Peyer's patch (tissue), 4 donors: ENCODE measurements around the gene PDE4B. TPM values are rescaled to one million over a fixed set of nuclear protein-coding genes. Genes with fewer than 3 reads are reported as not detected.

ENCODE experiments used
- DNase-seq, 3 donors: peaks; one replicate each; pipeline ENCODE4 v3.0.0-alpha.2; 2017 to 2019
- H3K27ac ChIP-seq, 4 donors: fragments of 200-600 bp; sonication (generic); one replicate each; pipeline ENCODE4 v1.5.1; 2016 to 2019
- H3K27me3 ChIP-seq, 2 donors: fragments of 200-600 bp; sonication (generic); one replicate each; pipeline ENCODE4 v1.5.1; 2019
- H3K36me3 ChIP-seq, 3 donors: fragments of 200-600 bp; sonication (generic); one replicate each; pipeline ENCODE4 v1.5.1; 2016 to 2019
- H3K4me1 ChIP-seq, 4 donors: fragments of 200-600 bp; sonication (generic); one replicate each; pipeline ENCODE4 v1.5.1; 2016 to 2019
- H3K4me3 ChIP-seq, 4 donors: fragments of 200-600 bp; sonication (generic); 1 replicate in 3 of 4; 2 replicates in 1 of 4; pipeline ENCODE4 v1.5.1; 2016 to 2019; ENCODE audit warnings: mild to moderate bottlenecking in 1 of 4
- H3K9me3 ChIP-seq, 4 donors: fragments of 200-600 bp; sonication (generic); one replicate each; pipeline ENCODE4 v1.5.1; 2016 to 2019; ENCODE audit warnings: mild to moderate bottlenecking in 1 of 4
- CTCF ChIP-seq, 6 experiments: fragments of 450-650 bp in 4 of 6; fragments of 200-600 bp in 2 of 6; sonication (generic) in 1 of 6; IDR thresholded peaks; one replicate each; pipeline ENCODE4 v1.5.1; 2017 to 2019; ENCODE audit warnings: antibody characterized with exemption in 6 of 6, mild to moderate bottlenecking in 3 of 6, moderate library complexity in 1 of 6
- POLR2A ChIP-seq, 2 donors: fragments of 450-650 bp; IDR thresholded peaks; one replicate each; pipeline ENCODE4 v1.5.1; 2017; ENCODE audit warnings: antibody characterized with exemption in 2 of 2, mild to moderate bottlenecking in 2 of 2, moderate library complexity in 2 of 2
- total RNA-seq, 4 donors: library from RNA; depleted of rRNA; stranded (reverse); fragments of >200 nt; gene quantifications; one replicate each; pipeline ENCODE4 v1.1.0, GENCODE V29; 2016

The PDE4B gene
- total RNA-seq, 4 donors from 2014 or later = 2.1 to 96.6 (median 9.6) TPM

GRCh38 chr1:66380452-66381212 is 587.9 kb downstream of the PDE4B start:
- no peaks in the 10 kb centered on the region for H3K36me3 ChIP-seq
- H3K4me1 ChIP-seq = no peaks in the 10 kb centered on the region
- peak in 2 of 3 donors; percentile 80 to 85 for DNase-seq
- no peaks in the 10 kb centered on the region for H3K27me3 ChIP-seq
- no peak overlapping the region for H3K4me3 ChIP-seq
- peak overlapping the region in 2 of 4 donors; percentile 6 to 59 for H3K27ac ChIP-seq
- H3K9me3 ChIP-seq = no peaks in the 10 kb centered on the region
- TF ChIP-seq CTCF (IDR thresholded peaks at IDR 0.05) (no peak), POLR2A (IDR thresholded peaks at IDR 0.05) (no peak)

- no peak for DNase-seq
- Histone ChIP-seq H3K27me3 (no peaks in the 10 kb centered on the region), H3K4me1 (no peaks in the 10 kb centered on the region), H3K27ac (peak overlapping the region in 1 of 4 donors; percentile 59), H3K9me3 (no peaks in the 10 kb centered on the region), H3K4me3 (no peak overlapping the region), H3K36me3 (no peaks in the 10 kb centered on the region)
- no peak for TF ChIP-seq POLR2A (IDR thresholded peaks at IDR 0.05)
- TF ChIP-seq CTCF (IDR thresholded peaks at IDR 0.05) = no peak
Measured at GRCh38 chr1:66381621-66382275, 589.1 kb downstream of the PDE4B start.

GRCh38 chr1:66383168-66383567 is 590.5 kb downstream of the PDE4B start:
- no peaks in the 10 kb centered on the region for H3K27me3 ChIP-seq
- TF ChIP-seq CTCF (IDR thresholded peaks at IDR 0.05) (no peak), POLR2A (IDR thresholded peaks at IDR 0.05) (no peak)
- H3K4me1 ChIP-seq = no peaks in the 10 kb centered on the region
- H3K27ac ChIP-seq = no peak overlapping the region
- DNase-seq = no peak
- no peak overlapping the region for H3K4me3 ChIP-seq
- no peaks in the 10 kb centered on the region for H3K9me3 ChIP-seq
- no peaks in the 10 kb centered on the region for H3K36me3 ChIP-seq

- Histone ChIP-seq H3K4me1 (no peaks in the 10 kb centered on the region), H3K27me3 (no peaks in the 10 kb centered on the region), H3K27ac (no peak overlapping the region), H3K36me3 (no peaks in the 10 kb centered on the region), H3K9me3 (no peaks in the 10 kb centered on the region), H3K4me3 (no peak overlapping the region)
- TF ChIP-seq CTCF (IDR thresholded peaks at IDR 0.05) = no peak
- TF ChIP-seq POLR2A (IDR thresholded peaks at IDR 0.05) = no peak
- DNase-seq = no peak
Measured at GRCh38 chr1:66383611-66384010, 590.9 kb downstream of the PDE4B start.

- Histone ChIP-seq H3K9me3 (no peaks in the 10 kb centered on the region), H3K4me1 (no peaks in the 10 kb centered on the region), H3K4me3 (no peak overlapping the region), H3K27me3 (no peaks in the 10 kb centered on the region), H3K36me3 (no peaks in the 10 kb centered on the region), H3K27ac (no peak overlapping the region)
- no peak for DNase-seq
- TF ChIP-seq CTCF (IDR thresholded peaks at IDR 0.05) (no peak), POLR2A (IDR thresholded peaks at IDR 0.05) (no peak)
Measured at GRCh38 chr1:66384258-66384921, 591.7 kb downstream of the PDE4B start.
